ENCODE measurements around the gene B3GAT2.

DNA sequence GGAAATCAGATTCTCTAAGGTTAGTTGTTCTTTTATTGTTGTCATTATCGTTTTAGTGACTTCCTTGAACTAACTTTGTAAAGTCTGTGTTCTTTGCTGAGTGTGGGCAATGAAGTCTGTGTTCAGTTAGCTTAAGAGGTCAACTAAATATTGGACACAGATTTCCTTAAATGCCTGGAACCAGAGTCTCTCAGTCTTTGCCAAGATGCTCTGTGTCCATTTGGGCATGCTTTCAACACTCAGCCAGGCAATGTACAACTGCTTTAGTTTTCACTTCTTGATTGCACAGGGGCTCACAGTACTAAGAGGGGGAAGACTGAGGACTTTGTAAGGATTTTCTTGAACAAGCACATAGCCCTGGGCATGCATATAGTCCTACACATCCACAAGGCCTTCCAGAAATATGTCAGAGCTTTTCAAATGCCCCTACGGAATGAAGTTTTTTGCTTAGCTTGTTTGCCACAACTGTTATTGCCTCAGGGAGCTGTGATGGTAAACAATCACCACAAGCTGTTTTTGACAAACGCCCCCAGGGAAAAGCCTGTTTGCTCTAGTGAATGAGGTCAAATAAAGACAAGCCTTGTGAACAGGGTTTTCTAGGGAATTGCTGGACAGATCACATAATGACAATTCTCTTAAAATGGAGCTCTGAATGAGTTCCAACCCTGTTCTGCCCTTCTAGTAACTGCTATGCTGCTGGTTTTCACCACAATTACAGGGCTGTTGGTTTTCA, 82.5 kb downstream of the B3GAT2 start:
- TF ChIP-seq POLR2A (IDR thresholded peaks at IDR 0.05) (no peak), POLR2AphosphoS5 (IDR thresholded peaks at IDR 0.05) (no peak)
- TF ChIP-seq, protein P1, sequence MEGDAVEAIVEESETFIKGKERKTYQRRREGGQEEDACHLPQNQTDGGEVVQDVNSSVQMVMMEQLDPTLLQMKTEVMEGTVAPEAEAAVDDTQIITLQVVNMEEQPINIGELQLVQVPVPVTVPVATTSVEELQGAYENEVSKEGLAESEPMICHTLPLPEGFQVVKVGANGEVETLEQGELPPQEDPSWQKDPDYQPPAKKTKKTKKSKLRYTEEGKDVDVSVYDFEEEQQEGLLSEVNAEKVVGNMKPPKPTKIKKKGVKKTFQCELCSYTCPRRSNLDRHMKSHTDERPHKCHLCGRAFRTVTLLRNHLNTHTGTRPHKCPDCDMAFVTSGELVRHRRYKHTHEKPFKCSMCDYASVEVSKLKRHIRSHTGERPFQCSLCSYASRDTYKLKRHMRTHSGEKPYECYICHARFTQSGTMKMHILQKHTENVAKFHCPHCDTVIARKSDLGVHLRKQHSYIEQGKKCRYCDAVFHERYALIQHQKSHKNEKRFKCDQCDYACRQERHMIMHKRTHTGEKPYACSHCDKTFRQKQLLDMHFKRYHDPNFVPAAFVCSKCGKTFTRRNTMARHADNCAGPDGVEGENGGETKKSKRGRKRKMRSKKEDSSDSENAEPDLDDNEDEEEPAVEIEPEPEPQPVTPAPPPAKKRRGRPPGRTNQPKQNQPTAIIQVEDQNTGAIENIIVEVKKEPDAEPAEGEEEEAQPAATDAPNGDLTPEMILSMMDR (IDR thresholded peaks at IDR 0.05), result no peak
